GM19452 (cell line): ENCODE measurements around the gene TRABD.

Experiments
- ATAC-seq: cut with Tn5 transposase; IDR thresholded peaks from one replicate; pipeline ENCODE4 v1.9.1; 2021; ENCODE audit not compliant: unreplicated experiment

The TRABD gene

DNA sequence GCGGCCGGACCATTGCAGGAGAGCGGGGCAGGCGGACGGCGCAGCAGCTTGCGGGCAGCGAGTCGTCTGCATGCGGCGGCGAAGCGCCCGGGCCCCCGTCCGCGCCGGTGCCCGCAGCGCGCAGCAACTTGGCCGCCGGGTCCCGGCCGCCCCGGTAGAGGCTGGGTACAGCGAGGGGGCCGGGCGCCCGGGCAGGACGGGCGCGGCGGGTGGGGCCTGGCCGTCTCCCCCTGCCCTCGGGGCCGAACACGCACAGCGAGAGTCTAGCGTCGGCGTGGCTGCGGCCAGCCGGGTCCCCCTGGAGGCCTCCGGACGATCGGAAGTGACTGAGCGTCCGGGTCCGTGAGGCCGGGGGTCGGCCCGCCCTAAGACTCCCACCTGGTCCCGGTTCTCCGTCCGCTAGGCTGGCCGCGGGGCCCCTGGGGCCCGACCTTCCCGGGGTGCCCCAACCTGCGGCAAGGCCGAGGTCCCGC is 775 bp upstream of the TRABD start:
- no peak for ATAC-seq

DNA sequence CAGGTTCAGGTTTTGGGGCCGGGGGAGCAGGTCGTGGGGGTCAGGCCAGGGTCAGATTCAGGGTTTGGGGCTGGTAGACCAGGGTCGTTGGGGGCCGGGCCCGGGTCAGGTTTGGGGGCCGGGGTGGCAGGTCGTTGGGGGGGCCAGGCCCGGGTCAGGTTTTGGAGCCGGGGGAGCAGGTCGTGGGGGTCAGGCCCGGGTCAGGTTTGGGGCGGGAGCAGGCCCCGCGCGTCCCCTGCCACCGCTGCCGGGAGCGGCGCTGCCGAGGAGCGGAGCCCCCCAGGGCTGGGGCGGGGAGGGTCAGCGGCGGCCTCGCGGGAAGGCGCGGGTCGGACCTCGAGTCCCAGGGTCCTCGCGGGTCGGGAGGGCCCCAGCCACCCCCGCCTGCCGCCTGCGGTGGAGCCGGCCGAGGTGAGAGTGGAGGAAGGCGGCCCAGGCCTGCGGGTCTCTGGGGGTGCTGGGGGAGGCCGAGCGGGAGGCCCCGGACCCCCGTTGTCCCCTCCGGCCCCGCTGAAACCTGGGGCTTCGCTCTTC is 535 bp downstream of the TRABD start:
- ATAC-seq, result no peak

DNA sequence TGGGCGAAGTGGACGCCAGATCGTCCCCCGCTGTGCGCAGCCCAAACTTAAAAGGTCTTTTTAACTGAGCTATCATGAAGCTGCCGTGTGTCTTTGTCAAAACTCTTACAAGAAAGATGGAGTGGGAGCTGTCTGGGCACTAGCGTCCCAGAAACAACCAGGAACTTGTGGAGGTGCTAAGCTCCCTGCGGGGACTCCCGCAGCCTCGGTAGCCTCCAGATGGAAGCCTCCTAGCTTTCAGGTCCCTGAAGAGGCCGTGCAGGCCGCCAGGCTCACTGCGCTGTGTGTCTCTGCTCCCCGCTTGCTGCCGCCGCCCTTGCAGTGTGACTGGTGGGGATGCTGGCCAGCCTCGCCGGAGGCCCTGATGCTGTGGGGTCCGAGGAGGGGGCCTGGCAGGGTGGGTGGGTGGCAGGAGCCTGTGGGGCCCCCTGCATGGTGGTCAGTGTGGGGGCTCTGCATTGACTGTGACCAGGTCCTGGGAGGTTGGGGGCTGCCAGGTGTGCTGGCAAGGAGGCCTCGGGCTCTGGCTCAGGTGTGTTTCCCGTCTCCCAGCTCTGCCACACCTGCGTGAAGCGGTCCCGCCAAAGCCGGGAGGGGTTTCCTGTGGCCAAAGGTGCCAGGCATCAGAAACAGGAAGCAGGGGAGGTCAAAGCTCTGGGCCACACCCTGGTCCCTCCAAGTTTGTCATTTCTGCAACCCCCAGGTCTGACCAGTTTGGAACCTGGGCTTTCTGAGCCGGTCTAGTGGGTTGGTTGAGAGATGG is 1.2 kb downstream of the TRABD start:
- no peak for ATAC-seq

DNA sequence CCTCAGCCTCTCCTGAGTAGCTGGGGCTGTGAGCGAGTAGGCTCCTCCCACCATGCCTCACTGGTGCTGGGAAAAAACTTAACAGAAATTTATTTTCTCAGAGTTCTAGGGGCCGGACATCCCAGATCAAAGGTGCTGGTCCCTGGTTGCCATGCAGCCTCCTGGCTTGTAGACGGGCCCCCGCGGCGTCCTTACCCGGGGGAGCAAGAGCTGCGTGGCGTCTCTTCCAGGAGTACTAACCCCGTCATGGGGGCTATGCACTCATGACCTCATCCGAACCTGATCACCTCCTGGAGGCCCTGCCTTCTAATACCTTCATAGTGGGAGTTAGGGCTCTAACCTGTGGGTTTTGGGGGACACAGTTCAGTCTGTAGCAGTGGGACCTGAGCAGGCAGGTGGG is 2.6 kb downstream of the TRABD start:
- ATAC-seq, result no peak

DNA sequence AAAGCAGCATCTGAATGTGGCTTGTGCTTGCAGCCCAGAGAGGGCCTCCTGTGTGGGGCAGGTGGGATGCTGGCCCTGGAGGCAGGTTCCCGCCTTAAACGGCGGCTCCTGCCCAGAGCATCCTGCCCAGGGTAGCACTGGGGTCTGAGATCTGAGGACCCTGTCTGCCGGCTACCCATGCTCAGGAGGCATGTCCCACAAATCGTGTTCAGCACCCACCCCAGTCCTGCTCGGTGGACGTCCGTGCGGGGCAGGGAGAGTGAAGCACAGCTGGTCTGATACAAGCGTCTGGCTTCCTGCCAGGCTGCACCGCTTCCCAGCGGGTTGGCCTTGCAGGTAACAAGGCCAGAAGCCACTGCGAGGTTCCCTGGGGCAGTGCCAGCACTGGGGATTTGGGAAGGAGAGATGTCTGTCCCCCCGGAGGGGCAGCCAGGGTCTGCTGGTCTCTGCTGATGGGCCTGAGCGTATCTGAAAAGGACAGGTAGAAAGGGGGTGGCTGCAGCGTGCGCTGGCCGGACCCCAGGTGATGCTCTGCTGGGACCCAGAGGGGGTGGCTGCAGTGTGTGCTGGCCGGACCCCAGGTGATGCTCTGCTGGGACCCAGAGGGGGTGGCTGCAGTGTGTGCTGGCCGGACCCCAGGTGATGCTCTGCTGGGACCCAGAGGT is 3.6 kb downstream of the TRABD start:
- ATAC-seq, result no peak

DNA sequence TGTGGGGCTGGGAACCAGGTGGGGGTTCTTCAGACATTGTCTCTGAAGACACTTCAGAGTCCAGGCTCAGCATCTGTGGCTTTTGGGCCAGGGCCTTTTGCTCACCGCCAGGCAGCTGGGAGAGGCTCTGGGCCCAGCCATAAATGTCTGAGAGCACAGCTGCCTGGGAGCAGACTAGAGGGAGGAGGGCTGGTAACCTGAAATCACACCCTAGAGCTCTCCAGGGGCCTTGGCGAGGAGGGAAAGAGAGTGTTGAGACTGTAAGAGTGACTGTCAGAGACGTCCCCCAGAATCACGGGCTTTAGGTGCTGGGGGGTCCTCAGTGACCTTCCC is 4.1 kb downstream of the TRABD start:
- peak; percentile 1 for ATAC-seq

DNA sequence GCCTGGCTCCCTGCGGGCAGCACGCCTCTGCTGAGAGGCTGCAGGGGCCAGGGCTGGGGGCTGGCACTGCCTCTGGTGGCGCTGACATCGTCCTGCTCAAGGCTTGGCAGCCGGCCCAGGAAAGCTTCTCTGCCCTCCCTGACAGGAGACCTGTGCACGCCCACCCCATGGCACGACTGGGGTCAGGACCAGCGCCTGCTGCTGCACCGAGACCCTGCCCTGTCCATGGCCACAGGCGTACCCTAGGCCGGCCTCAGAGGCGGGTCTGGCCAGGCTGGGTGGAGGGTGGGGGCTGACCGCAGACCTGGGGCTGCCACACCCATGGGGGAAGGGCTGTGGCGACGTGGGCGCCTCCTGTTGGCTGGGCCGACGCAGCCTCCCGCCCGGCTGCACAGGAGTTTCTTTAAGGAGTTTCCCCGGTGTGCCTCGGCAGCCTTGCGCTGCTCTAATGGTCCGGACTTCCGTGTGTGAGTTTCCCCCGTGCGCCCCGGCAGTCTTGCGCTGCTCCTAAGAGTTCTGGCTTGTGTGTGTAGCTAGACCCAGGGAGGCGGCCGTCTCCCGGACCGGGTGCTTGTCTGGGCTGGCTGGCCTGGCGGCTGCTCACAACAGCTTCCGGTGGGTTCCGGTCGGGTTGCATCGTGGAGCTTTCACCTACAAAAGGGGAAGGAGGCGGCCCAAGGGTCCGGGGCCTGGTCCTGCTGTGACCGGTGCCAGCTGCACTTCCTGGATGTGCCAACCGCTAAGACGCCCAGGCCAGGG is 4.6 kb downstream of the TRABD start:
- ATAC-seq, result peak; percentile 35

DNA sequence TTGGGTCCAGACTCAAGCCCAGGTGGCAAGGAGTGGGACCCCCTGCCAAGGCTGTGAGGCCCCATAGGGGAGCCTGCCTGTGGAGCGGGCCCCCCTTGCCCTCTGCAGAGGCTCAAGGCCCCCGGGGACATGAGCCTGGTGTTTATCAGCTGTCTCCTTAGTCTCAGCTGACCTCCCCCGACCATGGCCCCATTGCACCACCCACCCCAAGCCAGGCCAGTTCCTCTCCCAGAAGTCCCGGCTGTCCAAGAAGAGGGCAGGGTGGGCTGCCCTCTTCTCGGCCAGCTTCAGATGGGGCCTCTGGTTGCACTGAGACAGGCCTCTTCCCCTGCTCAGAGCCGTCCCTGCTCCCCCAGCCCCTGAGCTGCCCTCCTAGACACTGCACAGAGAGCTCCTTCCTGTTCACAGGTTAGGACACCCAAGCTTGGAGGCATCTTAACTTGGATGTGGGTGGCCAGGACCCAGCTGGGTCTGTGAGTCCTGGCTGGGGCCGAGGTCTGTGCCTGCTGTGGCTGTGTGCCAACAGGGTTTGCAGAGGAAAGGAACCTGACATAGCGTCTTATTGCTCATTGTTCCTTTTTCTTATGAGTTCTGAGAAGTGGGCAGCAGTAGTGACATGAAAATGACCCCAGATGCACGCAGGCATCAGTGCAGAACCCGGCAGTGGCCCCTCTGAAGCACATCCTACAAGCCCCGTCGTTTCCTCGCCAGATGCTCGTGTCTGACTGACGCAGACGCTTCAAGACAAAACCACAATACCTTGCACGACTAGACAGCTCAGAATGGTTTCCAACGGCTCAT is 5.4 kb downstream of the TRABD start:
- peak; percentile 31 for ATAC-seq

DNA sequence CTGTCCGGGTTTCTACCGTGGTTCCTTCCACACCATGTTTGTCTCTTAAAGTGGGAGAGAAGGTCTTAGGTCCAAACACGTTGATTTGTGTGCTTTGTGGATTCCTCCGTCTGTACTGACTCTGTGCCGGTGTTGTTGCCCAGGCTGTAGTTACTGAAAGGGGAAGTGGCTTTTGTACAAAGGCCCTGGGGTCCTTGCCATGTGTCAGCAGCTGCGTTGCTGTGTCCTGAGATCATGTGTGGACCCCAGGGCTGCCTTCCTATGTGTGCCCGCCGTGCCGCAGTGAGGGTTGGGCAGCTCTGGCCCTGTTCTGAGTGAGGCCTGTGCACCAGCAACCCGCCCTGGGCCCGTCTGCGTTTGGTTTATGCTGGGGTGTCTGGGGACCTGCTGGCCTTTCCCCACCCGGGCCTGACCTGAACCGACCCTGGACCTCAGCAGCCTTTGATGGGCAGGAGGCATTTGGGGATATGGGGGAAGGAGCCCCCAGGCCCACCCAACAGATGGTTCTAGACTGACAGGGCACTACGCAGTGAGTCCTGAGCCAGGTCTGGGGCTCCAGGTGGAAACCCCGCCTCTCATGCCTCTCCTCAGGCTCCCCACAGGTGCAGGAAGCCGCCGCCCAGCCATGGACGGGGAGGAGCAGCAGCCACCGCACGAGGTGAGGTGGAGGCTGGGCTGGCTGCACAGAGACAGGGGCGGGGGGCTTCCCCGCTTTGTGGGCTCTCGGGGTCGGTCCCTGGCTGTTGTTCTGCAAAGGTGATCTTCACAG is 6.9 kb downstream of the TRABD start:
- ATAC-seq, result no peak

DNA sequence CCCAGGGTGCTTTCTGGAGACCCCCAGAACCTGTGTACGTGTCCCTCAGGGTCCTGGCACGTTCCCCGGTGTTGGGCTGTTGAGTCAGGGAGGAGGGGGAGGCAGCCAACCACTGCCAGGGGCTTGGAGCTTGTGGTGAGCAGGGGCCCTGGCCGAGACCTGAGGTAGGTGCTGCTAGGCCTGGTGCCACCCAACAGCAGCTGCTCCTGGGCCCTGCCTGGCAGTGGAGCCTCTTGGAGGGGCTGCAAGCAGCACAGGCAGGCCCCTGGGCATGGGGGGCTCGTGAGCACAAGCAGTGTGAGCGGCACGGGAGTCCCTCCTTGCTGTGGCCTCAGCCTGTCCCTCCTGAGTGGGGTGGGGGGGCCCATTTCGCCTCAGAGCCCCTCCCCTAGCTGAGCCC is 7.9 kb downstream of the TRABD start:
- no peak for ATAC-seq

DNA sequence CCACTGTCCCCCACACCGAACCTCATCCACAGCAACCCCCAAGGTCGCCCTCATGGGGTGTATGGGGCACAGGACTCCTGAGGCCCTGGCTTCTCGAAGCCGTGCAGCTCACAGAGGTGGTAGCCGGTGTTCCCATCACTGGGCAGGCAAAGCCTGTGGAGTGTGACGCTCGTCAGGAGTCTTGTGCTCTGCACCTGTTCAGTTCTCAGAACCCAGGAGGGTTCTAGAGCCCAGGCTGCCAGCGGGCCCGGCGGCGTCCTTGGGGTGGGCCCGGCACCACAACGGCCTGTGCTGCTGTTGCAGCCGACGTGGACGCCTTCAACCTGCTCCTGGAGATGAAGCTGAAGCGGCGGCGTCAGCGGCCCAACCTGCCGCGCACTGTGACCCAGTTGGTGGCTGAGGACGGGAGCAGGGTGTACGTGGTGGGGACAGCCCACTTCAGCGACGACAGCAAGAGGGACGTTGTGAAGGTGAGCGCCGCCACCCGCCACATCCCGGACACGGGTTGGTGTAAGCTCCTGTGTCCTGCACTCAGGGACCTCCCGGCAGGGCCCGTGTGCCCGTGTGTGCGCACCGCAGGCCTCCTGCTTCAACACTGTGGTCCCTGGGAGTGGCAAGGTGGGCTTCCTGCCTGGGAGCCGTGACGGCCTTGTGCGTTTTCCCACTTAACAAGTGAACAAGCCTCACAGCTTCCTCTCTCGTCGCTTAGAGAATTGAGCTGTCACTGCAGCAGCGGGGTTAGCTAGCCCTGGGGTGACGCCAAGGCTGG is 8.5 kb downstream of the TRABD start:
- ATAC-seq, result no peak

DNA sequence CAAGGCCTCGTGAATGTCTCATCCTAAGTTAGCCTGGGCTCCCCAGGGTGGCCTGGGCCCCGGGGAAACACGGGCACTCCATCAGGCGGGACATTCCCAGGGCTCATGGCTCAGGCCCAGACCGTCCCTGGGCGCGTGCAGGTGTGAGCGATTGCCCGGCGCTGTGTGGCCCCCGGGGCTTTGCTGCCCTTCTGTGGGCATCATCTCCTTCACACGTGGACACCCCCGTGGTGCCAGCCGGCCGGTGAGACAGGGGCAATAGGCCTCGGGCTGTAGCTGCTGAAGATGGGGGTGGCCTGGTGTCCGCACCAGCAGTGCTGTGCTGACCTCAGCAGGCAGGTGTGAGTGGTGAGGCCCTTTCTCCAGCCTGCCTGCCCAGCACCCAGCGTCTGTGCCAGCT is 10.5 kb downstream of the TRABD start:
- no peak for ATAC-seq

DNA sequence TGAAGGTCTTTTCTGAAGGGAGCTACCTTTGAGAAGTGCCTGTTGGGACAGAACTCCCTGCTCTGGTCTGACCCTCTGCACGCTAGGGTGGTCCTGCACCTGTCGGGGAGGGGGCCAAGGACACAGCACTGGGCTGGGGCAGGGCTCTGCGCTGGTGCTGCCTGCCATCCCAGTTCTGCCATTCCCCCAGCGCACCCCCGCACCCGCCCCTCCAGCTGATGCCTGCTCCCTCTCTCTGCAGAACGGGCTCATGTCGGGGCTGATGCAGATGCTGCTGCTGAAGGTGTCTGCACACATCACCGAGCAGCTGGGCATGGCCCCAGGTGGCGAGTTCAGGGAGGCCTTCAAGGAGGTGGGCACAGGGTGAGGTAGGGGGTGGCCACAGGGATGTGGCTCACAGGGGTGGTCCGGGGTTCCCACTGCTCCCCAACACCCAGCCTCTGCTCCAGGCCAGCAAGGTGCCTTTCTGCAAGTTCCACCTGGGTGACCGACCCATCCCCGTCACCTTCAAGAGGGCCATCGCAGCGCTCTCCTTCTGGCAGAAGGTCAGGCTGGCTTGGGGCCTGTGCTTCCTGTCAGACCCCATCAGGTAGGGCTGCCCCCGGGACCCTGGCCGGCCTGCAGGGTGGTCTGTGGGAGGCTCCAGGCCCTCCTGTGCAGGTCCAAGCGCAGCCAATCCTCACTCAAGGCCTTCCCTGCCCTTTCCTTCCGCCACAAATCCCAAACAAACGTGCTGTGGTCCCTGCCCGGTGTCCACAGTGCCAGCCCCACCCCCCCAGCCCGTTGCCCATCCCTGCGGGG is 11.5 kb downstream of the TRABD start:
- no peak for ATAC-seq

DNA sequence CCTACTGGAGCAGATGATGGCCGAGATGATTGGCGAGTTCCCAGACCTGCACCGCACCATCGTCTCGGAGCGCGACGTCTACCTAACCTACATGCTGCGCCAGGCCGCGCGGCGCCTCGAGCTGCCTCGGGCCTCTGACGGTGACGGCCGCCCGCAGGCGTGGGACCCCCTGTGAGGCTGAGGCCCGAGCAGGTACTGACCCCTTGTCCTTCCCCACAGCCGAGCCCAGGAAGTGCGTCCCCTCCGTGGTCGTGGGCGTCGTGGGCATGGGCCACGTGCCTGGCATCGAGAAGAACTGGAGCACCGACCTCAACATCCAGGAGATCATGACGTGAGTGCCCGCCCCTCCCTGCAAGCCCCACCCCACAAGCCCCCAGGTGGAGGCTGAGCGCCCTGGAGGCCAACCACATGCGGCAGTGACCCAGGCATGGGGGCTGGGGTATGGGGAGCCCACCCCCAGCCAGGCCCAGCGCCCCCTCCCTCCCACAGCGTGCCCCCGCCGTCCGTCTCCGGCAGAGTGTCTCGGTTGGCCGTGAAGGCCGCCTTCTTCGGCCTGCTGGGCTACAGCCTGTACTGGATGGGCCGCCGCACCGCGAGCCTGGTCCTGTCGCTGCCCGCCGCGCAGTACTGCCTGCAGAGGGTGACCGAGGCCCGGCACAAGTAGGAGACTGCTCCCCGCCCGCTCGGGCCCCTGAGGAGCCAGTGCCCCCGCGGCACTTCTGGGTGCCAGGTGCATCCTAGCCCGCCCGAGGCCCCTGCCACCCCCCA is 12.3 kb downstream of the TRABD start:
- ATAC-seq, result no peak

DNA sequence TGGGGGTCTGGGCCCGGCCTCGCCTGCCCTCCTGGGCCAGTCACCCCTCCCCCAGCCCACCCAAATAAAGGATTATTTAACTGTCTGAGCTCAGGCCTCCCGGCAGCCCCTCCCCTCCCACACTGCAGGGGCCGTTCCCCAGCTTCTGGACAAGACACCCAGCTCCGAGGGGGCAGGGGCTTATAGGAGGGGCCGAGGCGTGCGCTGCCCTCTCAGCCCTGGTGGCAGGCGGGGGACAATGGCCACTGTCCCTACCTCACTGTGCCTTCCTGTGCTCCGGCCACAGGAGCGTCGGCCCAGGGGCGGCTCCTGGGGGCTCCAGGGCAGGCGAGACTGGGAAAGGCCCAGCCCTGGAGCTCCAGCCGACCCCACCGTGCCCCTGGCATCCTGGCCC is 12.9 kb downstream of the TRABD start:
- ATAC-seq, result no peak

DNA sequence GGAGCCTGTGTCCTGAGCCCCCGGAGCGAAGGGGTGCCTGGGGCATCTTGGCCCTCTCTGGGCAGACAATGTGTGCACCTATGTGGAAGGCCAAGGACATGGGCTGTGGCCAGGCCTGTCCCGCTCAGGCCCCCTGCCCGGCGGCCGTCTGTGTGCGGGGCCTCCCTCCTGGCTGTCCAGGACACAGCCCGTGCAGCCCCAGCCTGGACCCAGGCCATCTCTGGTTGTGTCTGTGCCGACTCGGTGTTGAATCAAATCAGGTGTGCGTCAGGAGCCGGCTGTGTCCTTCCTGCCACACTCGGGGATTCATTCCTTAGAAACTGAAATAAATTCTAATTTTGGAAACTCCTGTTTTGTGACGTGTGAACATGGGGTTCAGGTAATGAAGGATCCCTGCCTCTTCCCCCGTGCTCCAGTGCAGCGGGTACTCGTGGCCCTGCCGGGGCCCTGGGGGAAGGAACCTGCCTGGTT is 13.6 kb downstream of the TRABD start:
- no peak for ATAC-seq

DNA sequence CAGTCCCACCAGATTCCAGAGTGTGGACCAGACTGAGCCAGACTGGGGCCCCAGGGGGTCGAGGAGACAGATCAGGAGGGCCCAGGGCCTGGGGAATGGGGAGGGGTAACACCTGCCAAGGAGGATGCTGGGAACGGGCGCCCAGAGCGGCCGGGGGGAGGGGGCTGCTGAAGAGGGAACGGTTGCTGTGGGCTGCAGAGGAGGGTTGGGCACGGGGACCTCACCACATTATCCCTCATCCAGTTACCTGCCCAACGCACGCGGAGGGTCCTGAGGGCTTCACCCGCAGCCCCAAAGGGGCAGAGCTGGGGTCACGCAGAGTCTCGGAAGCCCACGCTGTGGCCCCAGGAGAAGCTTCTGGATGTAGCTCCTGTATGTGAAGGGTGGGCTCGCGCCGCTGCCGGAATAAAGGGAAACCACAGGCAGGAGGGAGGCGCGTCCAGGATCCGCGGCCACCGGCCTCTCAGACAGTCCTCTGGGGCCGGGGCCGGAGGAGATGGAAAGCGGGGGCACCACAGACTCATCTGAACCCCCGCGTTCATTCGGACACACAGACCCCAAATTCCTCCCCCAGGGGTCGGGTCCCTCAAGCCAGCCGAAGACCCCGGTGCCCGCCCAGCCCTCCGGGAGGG is 14.2 kb downstream of the TRABD start:
- no peak for ATAC-seq
